ENCODE data around the gene RAB28. TPM values are rescaled to one million over a fixed set of nuclear protein-coding genes. Genes with fewer than 3 reads are reported as not detected.

Gene RAB28
- total RNA-seq, 8 experiments from 2014 or later = 16.8 to 40.9 (median 26.0) TPM

DNA sequence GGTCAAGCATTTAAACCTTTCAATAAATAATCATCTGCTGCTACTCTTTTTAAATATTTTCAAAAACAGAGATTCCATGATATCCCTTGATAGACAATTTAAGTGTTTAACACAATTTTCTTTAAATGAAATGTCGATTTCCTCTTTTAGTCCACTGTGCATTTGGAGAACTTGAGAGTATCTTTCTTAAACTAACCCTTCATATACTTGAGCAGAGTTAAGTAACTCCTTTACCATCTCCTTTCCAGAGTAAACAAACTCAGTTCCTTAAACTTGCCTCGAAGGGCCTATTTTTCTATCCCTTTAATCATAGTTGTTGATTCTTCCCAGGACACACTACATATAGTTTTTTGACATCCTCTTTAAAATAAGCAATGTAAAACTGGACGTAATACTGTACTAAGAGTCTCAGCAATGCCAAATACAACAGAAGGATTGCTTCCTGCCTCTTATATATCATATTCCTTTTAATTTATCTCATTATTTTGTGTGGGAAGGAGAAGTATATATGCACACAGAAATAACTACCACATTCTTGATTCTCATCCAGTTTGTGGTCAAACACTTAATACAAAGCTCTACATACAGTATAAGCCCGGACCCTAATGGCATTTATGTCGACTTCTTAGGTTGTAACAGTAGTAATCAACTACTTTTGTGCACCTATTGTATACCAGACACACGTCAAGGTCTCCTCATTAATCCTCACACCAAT is 22.8 kb downstream of the RAB28 start:
- 60 to 100% (median 90%) methylated on average over 2 to 6 of the region's 6 CpGs for WGBS, 10 experiments
- H3K27ac ChIP-seq = no peak overlapping the region
- in situ Hi-C loops (cut with MboI; ENCODE audit: low pct_unique_long_range_greater_than_20kb in 2 of 9, low sequenced_read_pairs in 9 of 9, unreplicated experiment in 9 of 9) = no loop called here

DNA sequence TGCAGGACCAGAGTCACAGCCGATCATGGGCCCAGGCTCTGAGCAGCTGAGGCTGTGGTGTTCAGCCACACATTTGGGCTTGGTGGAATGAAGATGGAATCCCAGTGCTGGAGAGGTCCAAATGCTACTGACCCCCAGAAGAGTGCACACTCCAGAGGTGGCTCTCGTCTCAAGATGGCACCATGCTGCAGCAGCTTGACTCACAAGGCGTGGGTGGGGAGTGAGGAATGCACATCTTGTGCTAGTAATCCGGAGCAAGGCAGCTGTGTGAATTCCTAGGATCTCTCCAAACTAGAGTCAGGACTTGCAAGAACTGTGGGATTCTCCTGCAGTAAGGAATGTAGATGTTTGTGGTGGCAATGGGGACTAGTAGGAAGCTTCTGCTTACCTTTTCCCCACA is 28.7 kb downstream of the RAB28 start:
- ATAC-seq (replicated peaks in 6 of 8) = no peak
- in situ Hi-C loops (cut with MboI; ENCODE audit: low pct_unique_long_range_greater_than_20kb in 2 of 9, low sequenced_read_pairs in 9 of 9, unreplicated experiment in 9 of 9) = no loop called here
- H3K4me3 ChIP-seq = no peak overlapping the region
- no peak overlapping the region for H3K27ac ChIP-seq
- peaks cover 0 to 2% of the 10 kb centered on the region in 2 donors for H3K4me1 ChIP-seq (replicated peaks in 1 of 2)
- WGBS, 10 experiments = 68 to 96% methylated on average over 2 to 3 of the region's 4 CpGs; no CpG with 5 or more reads in 8 of the 10 experiments

More for the DNA sequence above, 22.8 kb downstream of the RAB28 start:
- no peaks in the 10 kb centered on the region for H3K4me1 ChIP-seq (replicated peaks in 1 of 2)
- H3K4me3 ChIP-seq = no peak overlapping the region
- no peak for ATAC-seq (replicated peaks in 6 of 8)

DNA sequence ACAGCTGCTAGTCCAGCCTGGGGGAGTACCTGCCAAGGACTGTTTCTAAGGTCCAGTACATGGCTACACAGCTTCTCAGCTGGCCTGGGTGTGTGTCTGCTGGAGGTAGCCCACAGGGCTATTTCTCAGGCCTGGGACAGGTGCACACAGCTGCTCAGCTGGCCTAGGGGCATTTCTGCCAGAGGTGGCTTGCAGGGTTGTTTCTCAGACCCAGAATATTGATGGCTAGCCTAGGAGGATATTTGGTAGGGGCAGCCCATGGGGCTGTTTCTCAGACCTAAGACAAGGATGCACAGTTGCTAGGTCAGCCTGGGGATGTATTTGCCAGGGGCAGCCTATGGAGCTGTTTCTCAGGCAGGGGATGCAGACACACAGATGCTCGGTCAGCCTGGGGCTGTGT is 29.4 kb downstream of the RAB28 start:
- in situ Hi-C loops (cut with MboI; ENCODE audit: low pct_unique_long_range_greater_than_20kb in 2 of 9, low sequenced_read_pairs in 9 of 9, unreplicated experiment in 9 of 9) = no loop called here
- Histone ChIP-seq H3K27ac (no peak overlapping the region), H3K4me1 (replicated peaks in 1 of 2) (peaks cover 0 to 9% of the 10 kb centered on the region in 2 donors), H3K4me3 (no peak overlapping the region)
- ATAC-seq (replicated peaks in 6 of 8) = no peak
- WGBS, 10 experiments = 100% methylated on average over 1 of the region's 1 CpG; no CpG with 5 or more reads in 9 of the 10 experiments

DNA sequence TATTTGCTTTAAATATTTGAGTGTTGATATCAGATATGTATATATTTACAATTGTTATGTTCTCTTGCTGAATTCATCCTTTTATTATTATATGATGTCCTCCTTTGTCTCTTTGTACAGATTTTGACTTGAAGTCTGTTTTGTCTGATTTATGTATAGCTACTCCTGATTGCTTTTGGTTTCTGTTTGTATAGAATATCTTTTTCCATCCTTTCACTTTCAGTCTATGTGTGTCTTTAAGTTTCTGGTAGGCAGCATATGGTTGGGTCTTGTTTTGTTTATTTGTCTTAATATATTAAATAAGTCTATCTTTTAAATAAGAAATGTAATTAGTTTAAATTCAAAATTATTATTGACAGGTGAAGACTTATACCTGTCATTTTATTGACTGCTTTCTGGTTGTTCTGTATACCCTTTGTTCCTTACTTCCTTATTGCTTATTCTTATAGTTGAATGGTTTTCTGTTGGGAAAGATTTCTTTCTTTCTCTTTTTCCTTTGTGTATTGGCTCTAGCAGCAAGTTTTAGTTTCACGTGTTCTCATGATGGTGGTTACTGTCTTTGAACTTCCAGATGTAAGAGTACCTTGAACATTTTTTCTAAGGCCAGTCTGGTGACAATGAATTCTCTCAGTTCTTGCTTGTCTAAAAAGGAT is 31.1 kb downstream of the RAB28 start:
- no peak overlapping the region for H3K27ac ChIP-seq
- H3K4me3 ChIP-seq = no peak overlapping the region
- in situ Hi-C loops (cut with MboI; ENCODE audit: low pct_unique_long_range_greater_than_20kb in 2 of 9, low sequenced_read_pairs in 9 of 9, unreplicated experiment in 9 of 9) = no loop called here
- peaks cover 0 to 14% of the 10 kb centered on the region in 2 donors for H3K4me1 ChIP-seq (replicated peaks in 1 of 2)
- WGBS, 10 experiments = 75 to 100% (median 100%) methylated on average over 1 of the region's 1 CpG
- no peak for ATAC-seq (replicated peaks in 6 of 8)

DNA sequence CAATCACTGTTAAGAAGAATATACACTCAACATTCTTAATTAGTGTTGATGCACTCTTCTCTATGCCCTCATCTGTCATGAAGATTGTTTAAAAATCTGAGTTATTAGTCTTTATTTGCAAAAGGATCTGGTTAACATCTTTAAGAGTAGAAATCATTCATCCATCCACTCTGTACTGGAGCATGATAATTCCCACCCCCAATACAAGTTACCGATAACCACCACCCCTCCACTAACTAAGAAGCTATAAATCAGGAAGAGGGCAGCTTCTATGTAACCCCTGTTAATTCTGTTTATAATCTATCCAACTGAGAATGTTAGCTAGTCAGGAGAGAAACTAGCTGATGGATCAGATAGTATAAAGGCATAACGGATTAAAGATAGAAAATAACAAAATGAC is 34.5 kb downstream of the RAB28 start:
- ATAC-seq (replicated peaks in 6 of 8) = peak in 3 of 8 experiments; percentile 44 to 54 (median 51)

DNA sequence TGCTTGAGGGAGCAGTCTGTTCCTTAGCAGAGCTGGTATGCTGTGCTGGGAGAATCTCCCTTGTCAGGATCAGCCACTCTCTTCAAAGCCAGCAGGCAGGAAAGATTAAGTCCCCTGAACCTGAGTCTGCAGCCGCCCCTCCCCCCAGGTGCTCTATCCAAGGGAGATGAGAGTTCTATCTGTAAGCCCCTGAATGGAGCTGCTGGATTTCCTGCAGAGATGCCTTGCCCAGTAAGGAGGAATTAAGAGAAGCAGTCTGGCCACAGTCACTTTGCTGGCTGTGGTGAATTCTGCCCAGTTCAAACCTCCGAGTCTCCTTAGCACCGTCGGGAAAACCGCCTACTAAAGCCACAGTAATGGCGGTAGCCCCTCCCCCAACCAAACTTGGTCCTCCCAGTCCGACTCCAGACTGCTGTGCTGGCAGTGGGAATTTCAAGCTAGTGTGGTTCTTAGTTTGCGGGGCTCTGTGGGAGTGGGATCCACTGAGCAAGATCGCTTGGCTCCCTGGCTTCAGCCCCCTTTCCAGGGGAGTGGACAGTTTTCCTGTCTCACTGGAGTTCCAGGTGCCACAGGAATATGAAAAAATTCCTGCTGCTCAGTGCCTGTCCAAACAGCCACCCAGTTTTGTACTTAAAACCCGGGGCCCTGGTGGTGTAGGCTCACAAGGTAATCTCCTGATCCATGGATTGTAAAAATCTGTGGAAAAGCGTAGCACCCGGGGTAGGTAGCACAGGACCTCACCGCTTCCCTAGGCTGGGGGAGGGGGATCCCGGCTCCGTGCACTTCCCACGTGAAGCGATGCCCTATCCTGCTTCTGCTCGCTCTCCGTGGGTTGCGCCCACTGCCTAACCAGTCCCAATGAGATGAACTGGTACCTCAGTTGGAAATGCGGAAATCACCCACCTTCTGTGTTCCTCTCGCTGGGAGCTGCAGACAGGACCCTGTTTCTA is 38.0 kb downstream of the RAB28 start:
- Histone ChIP-seq H3K4me1 (replicated peaks in 1 of 2) (peaks cover 0 to 17% of the 10 kb centered on the region in 2 donors), H3K4me3 (no peak overlapping the region), H3K27ac (no peak overlapping the region)
- 49 to 83% (median 79%) methylated on average over 1 to 13 of the region's 22 CpGs; no CpG with 5 or more reads in 4 of the 10 experiments for WGBS, 10 experiments
- in situ Hi-C loops (cut with MboI; ENCODE audit: low pct_unique_long_range_greater_than_20kb in 2 of 9, low sequenced_read_pairs in 9 of 9, unreplicated experiment in 9 of 9) = no loop called here
- ATAC-seq (replicated peaks in 6 of 8) = no peak

More for the DNA sequence above, 34.5 kb downstream of the RAB28 start:
- Histone ChIP-seq H3K4me1 (replicated peaks in 1 of 2) (peaks cover 0 to 14% of the 10 kb centered on the region in 2 donors), H3K4me3 (no peak overlapping the region), H3K27ac (no peak overlapping the region)
- in situ Hi-C loops (cut with MboI; ENCODE audit: low pct_unique_long_range_greater_than_20kb in 2 of 9, low sequenced_read_pairs in 9 of 9, unreplicated experiment in 9 of 9) = no loop called here
- 44 to 100% (median 83%) methylated on average over 1 to 2 of the region's 2 CpGs; no CpG with 5 or more reads in 1 of the 10 experiments for WGBS, 10 experiments

DNA sequence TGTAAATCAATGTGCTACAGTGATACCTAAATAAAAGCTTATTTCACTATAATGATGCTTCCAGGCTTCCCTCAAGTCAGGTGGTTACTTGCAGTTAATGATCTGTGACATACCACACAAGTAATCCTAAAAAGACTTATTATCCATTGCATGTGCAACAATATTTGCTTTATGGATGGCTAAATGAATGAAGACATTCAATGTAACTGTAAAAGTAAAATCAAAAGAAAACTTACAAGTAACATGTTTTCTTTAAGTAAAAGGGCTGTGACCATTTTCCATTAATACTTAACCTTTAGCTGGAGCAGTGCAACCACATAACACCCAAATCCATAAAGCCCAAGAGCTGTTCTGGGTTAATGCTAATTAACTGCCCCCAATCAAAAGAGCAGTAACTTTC is 42.6 kb downstream of the RAB28 start:
- peaks cover 0 to 3% of the 10 kb centered on the region in 2 donors for H3K4me1 ChIP-seq (replicated peaks in 1 of 2)
- ATAC-seq (replicated peaks in 6 of 8) = no peak
- H3K4me3 ChIP-seq = no peak overlapping the region
- in situ Hi-C loops (cut with MboI; ENCODE audit: low pct_unique_long_range_greater_than_20kb in 2 of 9, low sequenced_read_pairs in 9 of 9, unreplicated experiment in 9 of 9) = no loop called here
- no peak overlapping the region for H3K27ac ChIP-seq

DNA sequence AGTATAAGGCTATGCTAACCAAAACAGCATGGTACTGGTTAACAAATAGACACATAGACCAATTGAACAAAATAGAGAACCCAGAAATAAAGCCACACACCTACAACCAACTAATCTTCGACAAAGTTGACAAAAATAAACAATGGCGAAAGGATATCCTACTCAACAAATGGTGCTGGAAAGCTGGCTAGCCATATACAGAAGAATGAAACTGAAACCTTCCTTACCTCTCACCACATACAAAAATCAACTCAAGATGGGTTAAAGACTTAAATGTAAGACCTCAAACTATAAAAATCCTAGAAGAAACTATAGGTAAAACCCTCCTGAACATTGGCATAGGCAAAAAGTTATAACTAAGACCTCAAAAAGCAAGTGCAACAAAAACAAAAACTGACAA is 47.2 kb downstream of the RAB28 start:
- H3K27ac ChIP-seq = no peak overlapping the region
- in situ Hi-C loops (cut with MboI; ENCODE audit: low pct_unique_long_range_greater_than_20kb in 2 of 9, low sequenced_read_pairs in 9 of 9, unreplicated experiment in 9 of 9) = no loop called here
- H3K4me1 ChIP-seq (replicated peaks in 1 of 2) = peaks cover 0 to under 1% of the 10 kb centered on the region in 2 donors
- 58 to 100% (median 93%) methylated on average over 1 to 2 of the region's 2 CpGs; no CpG with 5 or more reads in 1 of the 10 experiments for WGBS, 10 experiments
- ATAC-seq (replicated peaks in 6 of 8) = no peak
- H3K4me3 ChIP-seq = no peak overlapping the region

DNA sequence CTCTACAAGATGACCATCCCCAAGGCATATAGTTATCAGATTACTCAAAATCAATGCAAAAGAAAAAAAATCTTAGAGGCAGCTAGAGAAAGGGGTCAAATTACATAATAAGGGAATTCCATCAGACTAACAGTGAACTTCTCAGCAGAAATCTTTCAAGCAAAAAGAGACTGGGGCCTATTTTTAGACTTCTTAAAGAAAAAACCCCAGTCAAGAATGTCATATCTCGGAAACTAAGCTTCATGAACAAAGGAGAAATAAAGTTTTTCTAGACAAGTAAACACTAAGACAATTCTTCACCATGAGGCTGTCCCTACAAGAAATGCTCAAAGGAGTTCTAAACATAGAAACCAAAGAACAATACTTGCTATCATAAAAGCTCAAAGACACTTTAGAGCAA is 51.7 kb downstream of the RAB28 start:
- no peak overlapping the region for H3K4me3 ChIP-seq
- H3K4me1 ChIP-seq (replicated peaks in 1 of 2) = no peaks in the 10 kb centered on the region
- in situ Hi-C loops (cut with MboI; ENCODE audit: low pct_unique_long_range_greater_than_20kb in 2 of 9, low sequenced_read_pairs in 9 of 9, unreplicated experiment in 9 of 9) = no loop called here
- ATAC-seq (replicated peaks in 6 of 8) = no peak
- no peak overlapping the region for H3K27ac ChIP-seq
- 80 to 100% (median 92%) methylated on average over 1 of the region's 1 CpG; no CpG with 5 or more reads in 2 of the 10 experiments for WGBS, 10 experiments

DNA sequence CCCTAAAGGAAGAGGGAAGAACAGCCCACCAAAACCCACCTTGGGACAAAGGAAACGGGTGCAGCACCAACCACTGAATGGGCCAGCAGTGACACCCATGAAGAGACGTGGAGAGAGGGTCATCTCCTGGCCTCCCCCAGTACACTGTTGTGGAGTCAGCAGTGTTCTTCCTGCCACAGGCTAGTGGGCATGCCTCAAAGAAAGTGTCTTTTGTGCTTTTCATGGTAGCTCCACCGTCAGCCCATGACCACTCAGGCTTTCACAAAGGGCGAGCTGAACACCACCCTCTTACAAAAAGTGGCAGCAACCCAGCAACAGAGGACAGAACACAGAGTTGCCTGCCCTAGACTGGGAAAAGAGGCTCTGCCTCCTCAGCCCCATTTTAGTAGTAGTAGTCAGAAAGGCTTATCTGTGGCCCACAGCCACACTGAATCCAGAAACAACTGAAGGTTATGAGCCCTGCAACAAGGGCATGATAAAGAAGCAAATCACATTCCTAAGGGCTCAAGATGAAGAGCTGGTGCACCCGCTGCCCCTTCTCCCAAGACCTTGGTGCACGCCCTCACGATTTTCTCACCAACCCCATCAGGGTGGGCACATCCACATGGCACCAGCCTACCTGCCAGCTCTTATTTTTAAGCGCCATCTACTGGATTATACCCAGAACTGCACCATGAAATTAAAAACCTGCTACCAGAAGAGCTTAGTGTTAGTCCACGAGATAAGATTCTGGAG is 53.1 kb downstream of the RAB28 start:
- no peaks in the 10 kb centered on the region for H3K4me1 ChIP-seq (replicated peaks in 1 of 2)
- WGBS, 10 experiments = 65 to 100% (median 78%) methylated on average over 3 to 4 of the region's 9 CpGs; no CpG with 5 or more reads in 2 of the 10 experiments
- in situ Hi-C loops (cut with MboI; ENCODE audit: low pct_unique_long_range_greater_than_20kb in 2 of 9, low sequenced_read_pairs in 9 of 9, unreplicated experiment in 9 of 9) = no loop called here
- H3K4me3 ChIP-seq = no peak overlapping the region
- no peak overlapping the region for H3K27ac ChIP-seq
- no peak for ATAC-seq (replicated peaks in 6 of 8)

DNA sequence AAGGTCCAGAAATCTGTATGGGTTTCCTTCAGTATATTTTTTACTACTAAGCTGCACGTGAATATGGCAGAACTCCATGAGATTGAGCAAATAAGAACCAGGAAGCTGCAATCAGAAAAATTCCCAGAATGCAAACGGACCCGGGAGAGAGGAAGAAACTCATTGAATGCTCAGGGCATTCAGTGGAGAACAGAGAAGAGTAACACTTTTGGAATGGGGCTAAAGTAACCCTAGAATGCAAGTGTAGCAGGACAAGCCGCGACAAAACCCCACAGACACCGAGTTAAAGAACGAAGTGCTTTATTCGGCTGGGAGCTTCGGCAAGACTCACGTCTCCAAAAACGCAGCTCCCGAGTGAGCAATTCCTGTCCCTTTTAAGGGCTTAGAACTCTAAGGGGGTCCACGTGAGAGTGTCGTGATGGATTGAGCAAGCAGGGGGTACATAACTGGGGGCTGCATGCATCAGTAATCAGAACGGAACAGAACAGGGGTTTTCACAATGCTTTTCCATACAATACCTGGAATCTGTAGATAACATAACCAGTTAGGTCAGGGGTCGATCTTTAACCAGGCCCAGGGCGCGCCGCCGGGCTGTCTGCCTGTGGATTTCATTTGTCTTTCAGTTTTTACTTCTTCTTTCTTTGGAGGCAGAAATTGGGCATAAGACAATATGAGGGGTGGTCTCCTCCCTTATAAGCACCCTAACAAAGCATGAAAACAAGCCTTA is 56.4 kb downstream of the RAB28 start:
- Histone ChIP-seq H3K4me3 (no peak overlapping the region), H3K27ac (no peak overlapping the region), H3K4me1 (replicated peaks in 1 of 2) (no peaks in the 10 kb centered on the region)
- WGBS, 10 experiments = 64 to 95% (median 73%) methylated on average over 3 to 19 of the region's 20 CpGs
- no peak for ATAC-seq (replicated peaks in 6 of 8)
- in situ Hi-C loops (cut with MboI; ENCODE audit: low pct_unique_long_range_greater_than_20kb in 2 of 9, low sequenced_read_pairs in 9 of 9, unreplicated experiment in 9 of 9) = no loop called here

All from motor neuron (in vitro differentiated cells).